Lower leg skin (tissue), 3 donors: ENCODE results near the gene MAP7.

Experiments used
- POLR2A ChIP-seq, 2 donors: fragments of 450-650 bp; IDR thresholded peaks; one replicate each; pipeline ENCODE4 v1.6.1; 2016 to 2017; ENCODE audit warnings: antibody characterized with exemption in 2 of 2, mild to moderate bottlenecking in 1 of 2, moderate library complexity in 1 of 2
- TF ChIP-seq, protein P1 (sequence below), 3 donors: fragments of 450-650 bp; IDR thresholded peaks; one replicate each; pipeline ENCODE4 v1.5.1; 2016; ENCODE audit warnings: antibody characterized with exemption in 3 of 3, mild to moderate bottlenecking in 3 of 3, moderate library complexity in 2 of 3

DNA sequence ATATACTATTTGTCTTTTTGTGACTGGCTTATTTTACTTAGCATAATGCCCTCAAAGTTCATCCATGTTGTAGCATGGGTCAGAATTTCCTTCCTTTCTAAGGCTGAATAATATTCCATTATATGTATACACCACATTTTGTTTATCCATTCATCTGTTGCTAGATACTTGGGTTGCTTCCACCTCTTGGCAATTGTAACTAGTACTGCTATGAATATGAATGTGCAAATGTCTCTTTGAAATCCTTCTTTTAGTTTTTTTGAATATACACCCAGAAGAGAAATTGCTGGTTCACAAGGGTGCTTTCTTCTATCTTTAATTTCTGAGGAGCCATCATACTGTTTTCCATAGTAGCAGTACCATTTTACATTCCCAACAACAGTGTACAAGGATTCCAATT lies 21.3 kb upstream of the MAP7 start:
- TF ChIP-seq, protein P1, sequence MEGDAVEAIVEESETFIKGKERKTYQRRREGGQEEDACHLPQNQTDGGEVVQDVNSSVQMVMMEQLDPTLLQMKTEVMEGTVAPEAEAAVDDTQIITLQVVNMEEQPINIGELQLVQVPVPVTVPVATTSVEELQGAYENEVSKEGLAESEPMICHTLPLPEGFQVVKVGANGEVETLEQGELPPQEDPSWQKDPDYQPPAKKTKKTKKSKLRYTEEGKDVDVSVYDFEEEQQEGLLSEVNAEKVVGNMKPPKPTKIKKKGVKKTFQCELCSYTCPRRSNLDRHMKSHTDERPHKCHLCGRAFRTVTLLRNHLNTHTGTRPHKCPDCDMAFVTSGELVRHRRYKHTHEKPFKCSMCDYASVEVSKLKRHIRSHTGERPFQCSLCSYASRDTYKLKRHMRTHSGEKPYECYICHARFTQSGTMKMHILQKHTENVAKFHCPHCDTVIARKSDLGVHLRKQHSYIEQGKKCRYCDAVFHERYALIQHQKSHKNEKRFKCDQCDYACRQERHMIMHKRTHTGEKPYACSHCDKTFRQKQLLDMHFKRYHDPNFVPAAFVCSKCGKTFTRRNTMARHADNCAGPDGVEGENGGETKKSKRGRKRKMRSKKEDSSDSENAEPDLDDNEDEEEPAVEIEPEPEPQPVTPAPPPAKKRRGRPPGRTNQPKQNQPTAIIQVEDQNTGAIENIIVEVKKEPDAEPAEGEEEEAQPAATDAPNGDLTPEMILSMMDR (IDR thresholded peaks at IDR 0.05): no peak
- no peak for TF ChIP-seq POLR2A (IDR thresholded peaks at IDR 0.05)
